OCI-LY1 (cell line): ENCODE measurements around the gene BMPR1A.

Source experiments
- H2AFZ ChIP-seq: fragments of 200-600 bp; sonication (generic), shearing (Covaris generic); 2 replicates; pipeline ENCODE4 v1.6.0; 2014; ENCODE audit warnings: antibody characterized with exemption, mild to moderate bottlenecking, low read length
- H3F3A ChIP-seq: fragments of 200-600 bp; sonication (generic), shearing (Covaris generic); 2 replicates; pipeline ENCODE4 v1.6.0; 2014; ENCODE audit warnings: mild to moderate bottlenecking, antibody characterized with exemption, low read length, moderate library complexity; ENCODE audit not compliant: insufficient read depth
- H3K27ac ChIP-seq: fragments of 200-600 bp; sonication (generic); 2 replicates; pipeline ENCODE4 v1.5.1; 2014; ENCODE audit warnings: low read length, mixed run types, mild to moderate bottlenecking, low read depth; ENCODE audit not compliant: poor library complexity, severe bottlenecking
- H3K27me3 ChIP-seq: fragments of 200-600 bp; sonication (generic); 2 replicates; pipeline ENCODE4 v1.6.0; 2014; ENCODE audit warnings: antibody characterized with exemption, mild to moderate bottlenecking, low read length, moderate library complexity; ENCODE audit not compliant: insufficient read depth
- H3K36me3 ChIP-seq: fragments of 200-600 bp; sonication (generic); 2 replicates; pipeline ENCODE4 v1.6.1; 2014; ENCODE audit warnings: mild to moderate bottlenecking, antibody characterized with exemption, low read length, moderate library complexity, mixed read lengths; ENCODE audit not compliant: insufficient read depth
- H3K4me1 ChIP-seq: fragments of 200-600 bp; sonication (generic); 2 replicates; pipeline ENCODE4 v1.5.1; 2014; ENCODE audit warnings: mild to moderate bottlenecking, low read length, moderate library complexity; ENCODE audit not compliant: insufficient read depth, severe bottlenecking
- H3K4me2 ChIP-seq: fragments of 200-600 bp; sonication (generic), shearing (Covaris generic); 2 replicates; pipeline ENCODE4 v1.6.1; 2014; ENCODE audit warnings: low read length
- H3K4me3 ChIP-seq: fragments of 200-600 bp; sonication (generic); 2 replicates; pipeline ENCODE4 v1.5.1; 2014; ENCODE audit warnings: low read length, low read depth, mild to moderate bottlenecking, mixed read lengths; ENCODE audit not compliant: poor library complexity, severe bottlenecking
- H3K79me2 ChIP-seq: fragments of 200-600 bp; shearing (Covaris generic); 2 replicates; pipeline ENCODE4 v1.6.1; 2016; ENCODE audit warnings: mixed run types, low read length, mixed read lengths; ENCODE audit not compliant: insufficient read depth
- H3K9ac ChIP-seq: fragments of 200-600 bp; sonication (generic), shearing (Covaris generic); 2 replicates; pipeline ENCODE4 v1.6.1; 2014; ENCODE audit warnings: mild to moderate bottlenecking, low read length, mixed read lengths
- H3K9me2 ChIP-seq: fragments of 200-600 bp; sonication (generic), shearing (Covaris generic); 2 replicates; pipeline ENCODE4 v1.6.1; 2014; ENCODE audit warnings: low read depth, mild to moderate bottlenecking, low read length, mixed read lengths
- H3K9me3 ChIP-seq: fragments of 200-600 bp; shearing (Covaris generic); 2 replicates; pipeline ENCODE4 v1.6.1; 2014; ENCODE audit warnings: low read length, mixed read lengths
- H4K20me1 ChIP-seq: fragments of 200-600 bp; sonication (generic), shearing (Covaris generic); 2 replicates; pipeline ENCODE4 v1.6.0; 2016; ENCODE audit warnings: mild to moderate bottlenecking, low read length; ENCODE audit not compliant: insufficient read depth
- EZH2 ChIP-seq: fragments of 200-600 bp; sonication (generic), shearing (Covaris generic); IDR thresholded peaks from 2 replicates; pipeline ENCODE4 v1.8.0; 2017; ENCODE audit warnings: borderline replicate concordance, mixed run types, mild to moderate bottlenecking, antibody characterized with exemption, low read length, moderate library complexity, mixed read lengths
- TF ChIP-seq, protein P1 (sequence below): fragments of 200-600 bp; sonication (generic), shearing (Covaris generic); IDR thresholded peaks from 2 replicates; pipeline ENCODE4 v1.5.1; 2017; ENCODE audit warnings: mild to moderate bottlenecking, antibody characterized with exemption, low read length, moderate library complexity, mixed read lengths

Gene BMPR1A

DNA sequence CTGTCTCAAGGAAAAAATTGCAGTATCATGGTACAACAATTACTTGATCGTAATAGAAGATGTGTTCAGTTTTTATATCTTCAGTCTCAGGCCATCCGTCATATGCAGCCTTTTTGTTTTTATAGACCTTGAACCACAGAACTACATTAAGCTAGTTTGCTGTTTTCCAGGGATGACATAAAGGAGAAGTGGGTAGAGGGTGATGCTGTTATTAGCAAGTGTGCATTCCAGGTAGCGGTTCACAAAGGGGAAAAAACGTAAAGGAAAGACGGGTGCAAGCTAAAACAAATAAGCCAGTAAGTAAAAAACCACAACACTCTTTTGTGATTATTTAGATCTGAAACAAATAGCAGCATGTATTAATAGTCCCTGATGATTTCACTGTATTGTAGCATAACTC, 71.7 kb downstream of the BMPR1A start:
- Histone ChIP-seq H2AFZ (no peak overlapping the region), H3K9ac (no peak overlapping the region), H3F3A (no peaks in the 10 kb centered on the region), H3K4me2 (no peak overlapping the region), H3K36me3 (no peaks in the 10 kb centered on the region), H3K4me3 (no peak overlapping the region), H3K27me3 (no peaks in the 10 kb centered on the region), H3K4me1 (no peaks in the 10 kb centered on the region), H3K9me2 (no peaks in the 10 kb centered on the region), H3K79me2 (no peaks in the 10 kb centered on the region), H3K9me3 (no peaks in the 10 kb centered on the region), H4K20me1 (0 out of 2 replicates have a peak, but pooled peaks cover 2% of the 10 kb centered on the region), H3K27ac (no peak overlapping the region)
- TF ChIP-seq, protein P1, sequence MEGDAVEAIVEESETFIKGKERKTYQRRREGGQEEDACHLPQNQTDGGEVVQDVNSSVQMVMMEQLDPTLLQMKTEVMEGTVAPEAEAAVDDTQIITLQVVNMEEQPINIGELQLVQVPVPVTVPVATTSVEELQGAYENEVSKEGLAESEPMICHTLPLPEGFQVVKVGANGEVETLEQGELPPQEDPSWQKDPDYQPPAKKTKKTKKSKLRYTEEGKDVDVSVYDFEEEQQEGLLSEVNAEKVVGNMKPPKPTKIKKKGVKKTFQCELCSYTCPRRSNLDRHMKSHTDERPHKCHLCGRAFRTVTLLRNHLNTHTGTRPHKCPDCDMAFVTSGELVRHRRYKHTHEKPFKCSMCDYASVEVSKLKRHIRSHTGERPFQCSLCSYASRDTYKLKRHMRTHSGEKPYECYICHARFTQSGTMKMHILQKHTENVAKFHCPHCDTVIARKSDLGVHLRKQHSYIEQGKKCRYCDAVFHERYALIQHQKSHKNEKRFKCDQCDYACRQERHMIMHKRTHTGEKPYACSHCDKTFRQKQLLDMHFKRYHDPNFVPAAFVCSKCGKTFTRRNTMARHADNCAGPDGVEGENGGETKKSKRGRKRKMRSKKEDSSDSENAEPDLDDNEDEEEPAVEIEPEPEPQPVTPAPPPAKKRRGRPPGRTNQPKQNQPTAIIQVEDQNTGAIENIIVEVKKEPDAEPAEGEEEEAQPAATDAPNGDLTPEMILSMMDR = no peak
- no peak for TF ChIP-seq EZH2

DNA sequence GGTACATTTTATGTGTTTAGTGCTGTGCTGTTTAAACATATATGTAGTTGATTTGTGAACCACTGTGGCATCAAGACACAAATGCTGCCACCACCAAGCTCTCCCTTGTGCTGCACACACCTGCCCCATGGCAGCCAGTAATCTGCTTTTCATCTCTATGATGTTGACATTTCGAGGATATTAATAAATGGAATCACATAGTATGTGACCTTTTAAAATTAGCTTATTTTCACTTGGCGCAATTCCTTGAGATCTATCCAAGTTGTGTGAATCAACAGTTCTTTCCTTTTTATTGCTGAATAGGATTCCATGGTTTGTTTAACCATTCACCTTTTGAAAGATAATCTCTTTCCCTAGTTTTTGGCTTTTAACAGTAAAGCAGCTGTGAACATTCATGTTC, 73.1 kb downstream of the BMPR1A start:
- H3K36me3 ChIP-seq = no peaks in the 10 kb centered on the region
- no peak overlapping the region for H3K4me2 ChIP-seq
- H3K27me3 ChIP-seq = no peaks in the 10 kb centered on the region
- no peaks in the 10 kb centered on the region for H3K4me1 ChIP-seq
- H3K9ac ChIP-seq = no peak overlapping the region
- H3K9me3 ChIP-seq = no peaks in the 10 kb centered on the region
- no peak for TF ChIP-seq EZH2
- TF ChIP-seq, protein P1 = no peak
- no peaks in the 10 kb centered on the region for H3K9me2 ChIP-seq
- no peak overlapping the region for H2AFZ ChIP-seq
- no peaks in the 10 kb centered on the region for H3F3A ChIP-seq
- H4K20me1 ChIP-seq = 0 out of 2 replicates have a peak, but pooled peaks cover 2% of the 10 kb centered on the region
- no peak overlapping the region for H3K27ac ChIP-seq
- no peaks in the 10 kb centered on the region for H3K79me2 ChIP-seq
- no peak overlapping the region for H3K4me3 ChIP-seq

DNA sequence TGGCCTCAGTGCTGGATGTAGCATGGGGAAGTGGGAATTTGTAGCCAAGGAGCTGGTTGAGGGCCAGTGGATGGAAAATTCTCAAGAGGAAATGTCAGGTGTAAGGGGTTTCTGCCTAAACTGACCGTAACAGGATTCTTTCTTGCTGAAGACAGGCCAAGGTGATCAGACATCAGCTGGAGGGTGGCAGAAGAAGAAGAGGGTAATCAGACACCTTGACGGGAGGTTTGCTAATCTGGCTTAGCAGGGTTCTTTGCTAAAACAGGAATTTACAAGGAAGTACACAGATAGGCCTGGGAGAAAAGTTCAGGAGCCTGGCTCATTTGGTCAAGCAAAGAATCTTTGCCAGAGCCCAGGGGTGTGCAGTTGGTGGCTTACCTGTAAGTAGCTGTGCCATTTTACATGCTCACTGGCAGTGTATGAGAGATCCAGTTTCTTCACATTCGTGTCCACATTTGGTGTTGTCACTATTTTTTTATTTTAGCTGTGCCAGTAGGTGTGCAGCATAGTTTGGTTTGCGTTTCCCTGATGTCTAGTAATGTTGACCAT, 73.7 kb downstream of the BMPR1A start:
- no peaks in the 10 kb centered on the region for H3K36me3 ChIP-seq
- no peak overlapping the region for H2AFZ ChIP-seq
- no peaks in the 10 kb centered on the region for H3F3A ChIP-seq
- H3K4me3 ChIP-seq = no peak overlapping the region
- no peaks in the 10 kb centered on the region for H3K4me1 ChIP-seq
- H3K27ac ChIP-seq = no peak overlapping the region
- no peaks in the 10 kb centered on the region for H3K9me3 ChIP-seq
- no peaks in the 10 kb centered on the region for H3K27me3 ChIP-seq
- TF ChIP-seq, protein P1 = no peak
- no peak for TF ChIP-seq EZH2
- no peak overlapping the region for H3K4me2 ChIP-seq
- 0 out of 2 replicates have a peak, but pooled peaks cover 2% of the 10 kb centered on the region for H4K20me1 ChIP-seq
- H3K9me2 ChIP-seq = no peaks in the 10 kb centered on the region
- no peak overlapping the region for H3K9ac ChIP-seq
- H3K79me2 ChIP-seq = no peaks in the 10 kb centered on the region
